Fibroblast of peridontal ligament (primary cell): Measurements from ENCODE around the gene SOAT2.
"Not testable (repeated sequence)": the region's sequence is repeated elsewhere in the genome, so short reads cannot be mapped to it uniquely, and the experiment has no call there.

Source experiments
- DNase-seq: peaks from one replicate; pipeline ENCODE4 v3.0.0-alpha.2; 2010; ENCODE audit errors: extremely low read depth

The SOAT2 gene

DNA sequence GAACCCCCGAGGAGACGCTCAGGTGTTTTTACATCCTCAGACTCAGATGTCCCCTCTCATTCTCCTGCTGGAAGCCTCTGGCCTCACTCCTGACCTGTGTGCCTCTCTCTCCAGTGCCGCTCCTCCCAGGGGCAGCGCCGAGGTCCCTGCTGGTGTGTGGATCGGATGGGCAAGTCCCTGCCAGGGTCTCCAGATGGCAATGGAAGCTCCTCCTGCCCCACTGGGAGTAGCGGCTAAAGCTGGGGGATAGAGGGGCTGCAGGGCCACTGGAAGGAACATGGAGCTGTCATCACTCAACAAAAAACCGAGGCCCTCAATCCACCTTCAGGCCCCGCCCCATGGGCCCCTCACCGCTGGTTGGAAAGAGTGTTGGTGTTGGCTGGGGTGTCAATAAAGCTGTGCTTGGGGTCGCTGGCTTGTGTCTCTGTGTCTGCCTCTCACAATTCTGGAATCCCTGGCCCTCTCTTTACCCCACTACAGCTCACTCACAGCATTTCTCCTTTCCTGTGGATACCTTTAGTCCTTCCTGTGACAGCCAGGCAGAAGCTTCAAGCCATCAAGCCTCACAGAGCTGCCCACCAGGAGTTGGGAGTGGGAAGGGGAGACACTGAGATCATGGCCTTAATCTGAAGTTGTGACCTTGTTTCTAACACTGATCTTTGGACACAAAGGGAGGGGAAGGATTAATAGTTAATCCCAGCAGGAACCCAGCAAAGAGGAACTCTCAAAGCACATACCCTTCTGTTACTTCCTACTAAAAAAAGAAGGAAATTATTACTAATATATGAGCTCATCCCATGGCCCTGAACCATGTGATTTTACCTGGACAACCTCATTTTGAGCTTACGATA, 1.1 kb upstream of the SOAT2 start:
- no peak for DNase-seq

DNA sequence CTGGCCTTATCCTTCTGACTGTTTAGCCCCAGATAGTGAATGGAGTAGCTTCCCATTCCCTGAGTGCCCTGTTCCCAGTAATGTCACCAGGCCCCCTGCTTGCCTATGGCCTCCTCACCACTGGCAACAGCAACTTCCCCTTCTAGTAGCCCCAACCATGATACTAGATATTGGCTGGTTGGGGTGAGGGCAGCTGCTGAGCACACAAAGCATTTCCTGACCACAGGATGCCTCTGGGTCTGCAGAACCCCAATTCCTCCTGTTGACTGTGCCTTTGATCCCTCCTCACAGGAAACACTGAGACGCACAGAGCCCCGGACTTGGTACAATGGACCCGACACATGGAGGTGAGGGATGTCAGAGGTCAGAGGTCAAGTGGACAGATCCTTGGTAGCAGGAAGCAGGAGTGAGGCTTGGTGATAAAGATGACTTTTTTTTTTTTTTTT, 597 bp downstream of the SOAT2 start:
- DNase-seq, result no peak

DNA sequence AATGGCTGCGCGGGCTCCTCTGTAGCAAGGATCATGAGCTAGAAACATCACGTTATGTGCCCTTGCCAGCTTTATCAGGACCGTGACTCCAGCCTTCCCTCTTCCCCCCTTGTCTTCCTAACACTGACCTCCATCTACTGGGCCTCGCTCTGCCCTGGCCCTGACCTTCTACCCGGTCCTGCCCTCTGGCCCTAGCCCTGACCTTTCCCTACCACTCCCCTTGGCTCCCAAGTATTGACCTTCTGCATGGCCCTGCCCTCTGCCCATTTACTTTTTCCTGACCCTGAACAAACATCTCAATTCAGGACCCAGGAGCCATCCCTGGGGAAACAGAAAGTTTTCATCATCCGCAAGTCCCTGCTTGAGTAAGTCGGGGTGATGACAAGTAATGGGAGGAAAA, 2.0 kb downstream of the SOAT2 start:
- no peak for DNase-seq

DNA sequence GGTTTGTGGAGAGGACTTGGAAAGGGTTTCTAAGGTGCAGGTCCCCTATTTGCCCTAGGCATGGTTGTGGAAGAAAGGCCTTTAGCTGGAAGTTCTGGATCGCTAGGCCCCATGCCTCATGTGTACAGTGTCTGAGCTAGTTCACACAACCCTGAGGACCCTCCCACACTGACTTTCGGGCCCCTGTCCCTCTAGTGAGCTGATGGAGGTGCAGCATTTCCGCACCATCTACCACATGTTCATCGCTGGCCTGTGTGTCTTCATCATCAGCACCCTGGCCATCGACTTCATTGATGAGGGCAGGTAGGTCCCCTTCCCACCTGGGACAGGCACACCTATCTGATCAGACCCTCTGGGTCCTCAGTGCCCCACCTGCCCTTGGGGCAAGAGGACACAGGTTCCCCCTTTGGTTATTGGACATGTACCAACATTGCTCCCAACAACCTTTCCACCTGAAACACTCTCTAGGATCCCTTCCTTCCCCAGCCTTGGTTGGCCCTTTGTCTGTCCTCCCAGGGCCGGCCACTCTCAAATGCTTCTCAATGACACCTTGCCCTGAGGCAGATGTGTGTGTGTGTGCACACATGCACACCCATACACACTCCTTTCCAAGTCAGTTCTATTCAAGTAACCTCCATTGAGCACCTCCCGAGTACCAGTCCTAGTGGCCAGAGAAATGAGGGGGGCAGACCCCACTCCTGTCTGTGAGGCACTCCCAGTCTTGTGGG, 2.6 kb downstream of the SOAT2 start:
- DNase-seq, result no peak

DNA sequence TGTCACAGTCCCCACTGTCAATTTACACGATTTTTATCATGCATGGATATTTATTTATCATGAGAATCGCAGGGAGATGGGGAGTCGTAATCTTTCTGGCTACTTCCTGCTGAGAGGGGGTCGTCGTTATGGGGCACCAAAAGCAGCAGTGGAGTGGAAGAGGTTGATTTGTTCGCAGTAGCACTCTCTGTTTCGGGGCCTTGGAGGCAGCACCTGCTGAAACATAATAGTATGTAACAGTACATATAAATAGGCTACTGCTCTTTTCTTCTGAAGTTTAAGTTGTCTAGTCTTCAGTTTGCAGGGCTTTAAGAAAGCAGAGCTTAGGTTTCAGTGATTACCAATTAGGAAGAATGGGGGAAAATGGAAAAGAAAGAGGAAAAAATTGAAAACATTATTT, 3.8 kb downstream of the SOAT2 start:
- DNase-seq, result no peak

DNA sequence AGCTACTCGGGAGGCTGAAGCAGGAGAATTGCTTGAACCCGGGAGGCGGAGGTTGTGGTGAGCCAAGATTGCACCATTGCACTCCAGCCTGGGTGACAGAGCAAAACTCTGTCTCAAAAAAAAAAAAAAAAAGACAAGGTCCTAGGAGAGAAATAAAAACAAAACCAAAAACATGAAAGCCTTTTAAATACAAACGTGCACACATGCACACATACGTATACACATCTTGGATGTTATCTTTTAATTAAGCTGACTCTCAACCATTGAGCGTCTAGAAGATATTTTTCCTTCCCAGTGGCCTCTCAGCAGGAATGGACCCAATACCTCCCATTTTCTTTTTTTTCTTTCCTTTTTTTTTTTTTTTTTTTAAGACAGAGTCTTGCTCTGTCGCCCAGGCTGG, 9.1 kb downstream of the SOAT2 start:
- DNase-seq, result not testable (repeated sequence)

DNA sequence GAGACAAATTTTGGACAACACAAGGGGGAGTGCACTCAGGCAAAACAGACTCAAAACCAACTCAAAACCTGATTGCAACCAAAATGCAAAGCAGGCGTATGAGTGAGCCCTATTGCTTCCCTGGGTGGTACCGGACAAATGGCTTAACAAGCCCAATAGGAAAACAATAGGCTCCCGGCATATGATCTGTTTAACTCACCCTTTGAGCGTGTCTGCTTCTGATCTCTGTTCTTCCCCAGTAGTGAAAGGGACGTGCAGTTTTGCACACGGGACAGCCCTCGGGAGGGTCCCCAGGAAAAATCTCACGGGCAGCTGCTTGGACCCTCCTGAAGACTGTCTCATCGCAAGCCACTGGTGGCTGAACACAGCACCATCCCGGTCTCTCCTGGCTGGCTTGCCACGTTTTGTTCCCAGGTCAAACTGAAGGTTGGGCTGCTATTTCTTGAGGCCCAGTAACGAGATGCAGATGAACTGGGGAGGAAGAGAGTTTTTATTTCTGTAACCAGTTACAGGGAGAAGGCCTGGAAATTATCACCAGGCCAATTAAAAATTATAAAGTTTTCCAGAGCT, 9.9 kb downstream of the SOAT2 start:
- DNase-seq, result no peak

DNA sequence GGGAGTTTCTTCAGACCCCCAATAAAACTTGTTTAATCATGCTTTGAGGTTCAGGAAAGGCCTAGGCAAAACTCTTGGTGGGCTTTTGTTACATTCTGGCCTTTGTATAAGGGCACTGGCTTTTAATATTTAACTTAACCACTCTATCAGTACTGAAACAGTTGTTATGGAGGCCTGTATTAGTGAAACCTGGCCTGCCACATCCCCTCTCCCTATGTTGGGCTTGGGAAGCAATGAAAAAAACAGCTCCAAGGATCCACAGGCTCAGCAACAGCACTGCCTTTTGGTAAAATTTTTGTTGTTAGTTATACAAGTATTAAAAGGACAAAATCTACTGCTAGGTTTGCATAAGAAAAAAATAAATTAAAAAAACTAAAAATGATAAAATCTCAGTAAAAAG, 10.7 kb downstream of the SOAT2 start:
- DNase-seq, result no peak

DNA sequence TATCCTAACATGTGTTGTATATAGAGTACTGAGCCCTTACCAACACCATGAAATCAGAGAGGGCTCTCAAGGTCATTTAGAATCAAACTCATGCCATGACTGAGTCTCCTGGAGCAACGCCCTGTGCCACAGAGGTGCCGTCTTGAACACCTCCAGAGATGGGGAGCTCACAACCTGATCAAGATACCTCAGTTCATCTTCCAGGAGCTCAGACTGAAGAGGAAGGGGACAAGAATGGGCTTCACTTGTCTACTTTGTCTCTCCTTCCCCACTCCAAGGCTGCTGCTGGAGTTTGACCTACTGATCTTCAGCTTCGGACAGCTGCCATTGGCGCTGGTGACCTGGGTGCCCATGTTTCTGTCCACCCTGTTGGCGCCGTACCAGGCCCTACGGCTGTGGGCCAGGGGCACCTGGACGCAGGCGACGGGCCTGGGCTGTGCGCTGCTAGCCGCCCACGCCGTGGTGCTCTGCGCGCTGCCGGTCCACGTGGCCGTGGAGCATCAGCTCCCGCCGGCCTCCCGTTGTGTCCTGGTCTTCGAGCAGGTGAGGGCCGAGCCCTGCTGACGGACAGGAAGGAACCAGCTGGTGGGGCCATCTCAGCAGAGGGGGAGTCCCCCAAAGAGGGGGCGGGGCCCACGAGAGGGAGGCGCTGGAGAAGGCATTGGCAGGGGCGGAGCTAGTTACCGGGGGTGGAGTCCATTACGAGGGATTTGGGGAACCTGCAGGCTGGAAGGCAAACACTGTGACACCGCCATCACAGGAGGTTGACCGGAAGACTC, 12.0 kb downstream of the SOAT2 start:
- no peak for DNase-seq

DNA sequence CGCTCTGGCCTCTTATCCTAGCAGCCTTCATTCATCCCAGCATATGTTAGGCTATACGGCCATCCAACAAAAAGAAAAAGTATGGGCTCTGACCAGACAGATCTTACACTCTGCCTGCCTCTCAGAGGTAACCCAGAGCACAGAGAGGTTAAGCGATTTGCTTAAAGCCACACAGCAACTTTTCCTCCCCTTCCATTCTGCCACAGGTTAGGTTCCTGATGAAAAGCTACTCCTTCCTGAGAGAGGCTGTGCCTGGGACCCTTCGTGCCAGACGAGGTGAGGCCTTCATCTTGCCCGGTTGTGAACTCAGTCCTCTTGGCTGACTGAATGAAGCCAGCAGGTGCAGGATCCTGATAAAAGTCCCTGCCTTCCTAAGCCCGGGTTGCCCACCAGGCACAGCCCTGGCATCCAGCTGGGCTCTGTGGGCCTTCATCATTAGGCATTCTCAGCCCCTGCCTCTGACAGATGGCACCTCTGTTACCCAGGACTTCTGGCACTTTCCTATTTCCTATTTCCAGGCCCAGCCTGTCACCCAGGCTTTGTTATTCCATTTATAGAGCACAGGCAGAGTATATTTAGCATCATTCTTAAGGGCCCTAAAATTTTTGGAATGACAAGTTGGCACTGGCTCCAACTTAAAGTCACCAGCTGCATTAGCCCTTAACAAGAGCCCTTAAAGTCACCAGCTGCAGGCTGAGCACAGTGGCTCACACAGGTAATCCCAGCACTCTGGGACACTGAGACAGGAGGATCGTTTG, 12.8 kb downstream of the SOAT2 start:
- DNase-seq, result no peak

DNA sequence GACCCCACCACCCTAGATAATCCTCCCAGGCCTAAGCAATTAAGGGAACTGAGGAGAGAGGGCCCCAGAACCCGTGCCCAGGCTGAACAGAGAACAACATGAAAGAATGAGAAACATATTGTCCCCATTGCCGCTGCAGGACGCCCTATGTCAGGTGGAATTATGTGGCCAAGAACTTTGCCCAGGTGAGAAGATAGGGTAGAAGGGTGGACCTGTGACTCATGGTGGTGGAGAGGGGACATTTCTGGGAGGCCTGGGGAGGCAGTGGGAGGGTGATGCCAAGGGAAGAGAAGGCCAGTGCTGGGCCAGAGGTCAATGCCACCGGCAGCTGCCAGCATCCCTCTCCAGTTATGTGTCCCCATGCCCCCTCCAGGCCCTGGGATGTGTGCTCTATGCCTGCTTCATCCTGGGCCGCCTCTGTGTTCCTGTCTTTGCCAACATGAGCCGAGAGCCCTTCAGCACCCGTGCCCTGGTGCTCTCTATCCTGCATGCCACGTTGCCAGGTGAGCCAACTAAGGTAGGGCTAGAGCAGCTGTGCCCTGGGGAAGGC, 15.5 kb downstream of the SOAT2 start:
- DNase-seq, result no peak

DNA sequence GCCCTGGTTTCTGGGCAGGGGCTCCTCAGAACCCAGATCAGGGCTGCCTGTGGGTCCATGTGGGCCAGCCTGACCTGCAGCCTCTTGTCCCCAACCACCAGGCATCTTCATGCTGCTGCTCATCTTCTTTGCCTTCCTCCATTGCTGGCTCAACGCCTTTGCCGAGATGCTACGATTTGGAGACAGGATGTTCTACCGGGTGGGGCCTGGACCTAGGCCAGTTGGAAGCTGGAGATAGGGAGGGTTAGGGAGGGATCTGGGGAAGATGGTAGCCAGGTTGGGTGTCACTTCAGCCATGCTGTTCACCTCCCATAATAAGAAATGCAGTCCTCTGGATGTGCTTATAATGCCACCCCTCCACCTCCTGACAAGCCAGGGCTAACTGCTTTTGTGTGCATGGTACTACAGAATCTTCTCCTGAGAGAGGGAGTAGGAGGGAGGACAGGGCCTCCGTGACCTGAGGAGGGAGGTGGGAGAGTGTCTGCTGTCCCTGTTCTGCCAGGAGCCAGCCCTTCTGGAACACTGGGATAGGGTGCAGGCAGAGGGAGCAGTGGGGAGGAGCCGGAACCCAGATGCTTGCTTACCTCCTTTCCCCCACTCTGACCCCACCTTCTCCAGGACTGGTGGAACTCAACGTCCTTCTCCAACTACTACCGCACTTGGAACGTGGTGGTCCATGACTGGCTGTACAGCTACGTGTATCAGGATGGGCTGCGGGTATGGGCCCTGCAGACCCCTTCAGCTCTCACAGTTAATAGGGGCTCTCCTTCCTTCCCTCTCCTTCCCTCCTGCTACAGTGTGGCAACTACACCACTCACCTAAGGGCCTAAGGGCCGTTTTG, 17.6 kb downstream of the SOAT2 start:
- DNase-seq, result no peak

DNA sequence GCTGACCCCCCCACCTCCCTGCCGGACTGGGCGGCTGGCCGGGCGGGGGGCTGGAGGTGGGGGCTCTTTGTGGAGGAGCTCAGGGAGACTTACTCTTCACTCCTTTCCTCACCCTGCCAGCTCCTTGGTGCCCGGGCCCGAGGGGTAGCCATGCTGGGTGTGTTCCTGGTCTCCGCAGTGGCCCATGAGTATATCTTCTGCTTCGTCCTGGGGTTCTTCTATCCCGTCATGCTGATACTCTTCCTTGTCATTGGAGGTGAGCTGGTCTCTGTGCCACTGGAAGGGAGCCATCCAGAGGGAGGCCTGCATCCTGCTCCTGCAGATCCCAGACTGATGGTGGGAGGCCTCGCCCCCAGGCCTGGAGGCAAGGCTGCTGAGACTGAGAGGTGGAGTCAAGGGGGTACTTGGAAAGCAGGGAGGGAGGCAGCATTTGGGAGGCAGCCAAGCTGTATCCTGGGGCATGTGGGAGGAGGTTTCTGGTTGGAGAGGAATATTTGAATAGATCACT, 19.7 kb downstream of the SOAT2 start:
- no peak for DNase-seq

DNA sequence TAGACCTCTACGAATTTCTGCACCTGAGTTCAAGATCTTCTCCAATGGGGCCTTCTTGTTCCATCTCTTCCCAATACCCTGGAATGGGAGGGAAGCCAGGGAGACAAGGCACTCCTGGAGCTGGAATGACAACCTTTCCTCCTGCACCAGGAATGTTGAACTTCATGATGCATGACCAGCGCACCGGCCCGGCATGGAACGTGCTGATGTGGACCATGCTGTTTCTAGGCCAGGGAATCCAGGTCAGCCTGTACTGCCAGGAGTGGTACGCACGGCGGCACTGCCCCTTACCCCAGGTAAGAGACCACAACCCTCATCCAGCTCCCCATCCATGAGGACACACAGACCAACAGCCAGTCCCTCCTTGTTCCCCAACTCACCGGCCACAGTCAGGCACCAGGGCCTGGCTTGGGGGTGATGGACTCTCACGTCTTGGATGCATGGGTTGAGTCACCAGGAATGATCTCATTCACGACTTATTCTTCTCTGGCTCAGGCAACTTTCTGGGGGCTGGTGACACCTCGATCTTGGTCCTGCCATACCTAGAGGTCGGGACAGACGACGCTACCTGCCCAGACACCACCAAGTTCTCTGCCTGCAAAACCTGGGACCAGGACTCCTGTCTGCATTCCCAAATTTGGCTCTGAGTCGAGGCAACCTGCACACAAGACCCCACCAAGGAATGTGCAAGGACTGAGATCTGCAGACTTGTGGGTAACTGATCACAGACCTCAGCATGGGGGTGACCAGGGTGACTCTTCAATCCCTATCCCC, 20.5 kb downstream of the SOAT2 start:
- DNase-seq, result peak; percentile 18

DNA sequence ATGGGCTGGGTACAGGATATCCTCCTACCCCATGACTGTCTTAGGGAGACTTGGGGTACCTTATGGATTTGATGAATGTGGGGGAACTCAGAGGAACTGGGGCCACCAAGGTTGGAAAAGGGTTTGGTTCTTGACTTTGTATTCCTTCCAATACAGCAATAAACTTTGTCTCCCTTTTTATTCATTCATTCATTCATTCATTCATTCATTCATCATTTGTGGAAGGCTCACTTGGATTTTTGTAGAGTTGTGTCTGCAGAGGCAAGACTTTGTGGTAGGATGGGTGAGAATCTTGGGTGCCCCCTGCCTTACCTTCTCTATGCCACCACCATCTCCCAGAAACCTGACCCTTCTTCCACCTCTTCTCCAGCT, 21.1 kb downstream of the SOAT2 start:
- no peak for DNase-seq

DNA sequence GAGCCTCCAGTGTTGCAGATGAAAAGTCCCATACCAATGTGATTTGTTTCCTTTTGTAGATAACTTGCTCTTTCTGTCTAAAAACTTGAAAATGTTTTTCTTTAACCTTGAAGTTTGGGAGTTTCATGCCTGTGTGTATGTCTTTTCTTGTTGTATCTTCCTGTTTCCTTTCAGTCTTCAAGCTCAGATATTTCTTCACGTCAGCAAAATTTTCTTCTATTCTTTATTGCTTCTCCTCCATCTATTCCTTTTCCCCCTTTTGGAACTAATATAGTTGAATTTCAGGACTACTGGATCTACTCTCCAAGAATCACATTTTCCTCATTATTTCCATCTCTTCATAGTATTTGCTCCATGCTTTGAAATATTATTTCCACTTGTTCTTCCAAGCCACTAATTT, 23.9 kb downstream of the SOAT2 start:
- DNase-seq, result no peak

DNA sequence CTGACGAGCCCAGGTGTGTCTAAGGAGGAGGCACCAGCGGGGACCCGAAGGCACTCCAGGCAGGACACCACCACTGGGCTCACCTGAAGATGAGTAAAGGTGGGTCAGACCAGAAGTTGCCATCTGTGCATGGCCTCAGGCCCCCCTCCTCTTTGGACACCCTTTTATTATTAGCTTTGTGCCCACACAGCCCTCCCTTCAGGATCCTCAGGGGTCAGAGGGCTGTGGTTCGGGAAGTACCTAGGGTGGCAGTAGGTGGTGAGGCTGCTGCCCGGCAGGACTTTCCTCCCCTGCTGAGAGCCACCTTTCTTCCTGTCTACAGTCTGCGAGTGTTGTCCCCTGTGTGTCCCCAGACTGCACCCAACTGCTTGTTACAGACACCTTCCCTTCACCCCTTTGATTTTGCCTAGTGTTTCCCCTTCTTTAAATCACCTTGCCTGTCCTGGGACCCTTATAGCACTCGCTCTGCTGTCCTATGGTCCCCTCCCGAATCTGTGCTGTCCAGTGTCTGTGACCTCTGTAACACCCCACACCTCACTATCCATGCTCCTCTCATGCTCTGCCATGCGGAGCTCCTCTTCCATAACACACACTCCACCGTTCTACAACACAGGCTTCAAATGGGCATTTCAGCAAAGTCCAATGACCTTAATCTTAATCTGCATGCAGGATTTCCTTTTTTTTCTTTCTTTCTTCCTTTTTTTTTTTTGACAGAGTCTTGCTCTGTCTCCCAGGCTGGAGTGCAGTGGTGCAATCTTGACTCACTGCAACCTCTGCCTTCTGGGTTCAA, 25.7 kb downstream of the SOAT2 start:
- no peak for DNase-seq

DNA sequence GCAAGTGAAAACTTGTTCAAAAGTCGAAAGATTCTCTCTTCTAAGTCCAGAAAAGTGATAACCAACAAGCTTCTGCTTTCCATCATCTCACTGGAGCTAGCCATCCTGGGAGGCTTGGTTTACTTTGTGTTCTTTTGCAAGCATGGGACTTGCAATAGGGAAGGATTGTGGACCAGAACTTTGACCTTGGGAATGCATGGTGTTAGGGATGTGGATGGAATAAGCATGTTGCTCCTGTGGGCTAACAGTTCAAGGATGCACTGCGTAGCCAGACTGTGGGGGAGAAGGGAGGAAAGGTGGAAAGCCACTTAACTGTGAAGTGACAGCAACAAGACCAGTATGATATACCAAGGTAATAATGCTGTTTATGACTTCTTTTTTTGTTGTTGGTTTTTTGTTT, 28.6 kb downstream of the SOAT2 start:
- DNase-seq, result no peak
